DOHH2 (cell line): ENCODE data around the gene DTNB.
"Not testable (repeated sequence)": the region's sequence is repeated elsewhere in the genome, so short reads cannot be mapped to it uniquely, and the experiment has no call there.

Experiments used
- H3F3A ChIP-seq: fragments of 200-600 bp; sonication (generic), shearing (Covaris generic); 2 replicates; pipeline ENCODE4 v1.6.0; 2016; ENCODE audit warnings: antibody characterized with exemption, mild to moderate bottlenecking; ENCODE audit not compliant: control insufficient read depth, insufficient read depth
- H3K27ac ChIP-seq: fragments of 200-600 bp; sonication (generic); 2 replicates; pipeline ENCODE4 v1.5.1; 2014; ENCODE audit warnings: low read depth, mild to moderate bottlenecking, low read length, moderate library complexity
- H3K27me3 ChIP-seq: fragments of 200-600 bp; sonication (generic); 2 replicates; pipeline ENCODE4 v1.6.1; 2014; ENCODE audit warnings: mild to moderate bottlenecking, low read length, mixed read lengths; ENCODE audit not compliant: control insufficient read depth
- H3K36me3 ChIP-seq: fragments of 200-600 bp; sonication (generic); 2 replicates; pipeline ENCODE4 v1.6.1; 2014; ENCODE audit warnings: mild to moderate bottlenecking, low read length, moderate library complexity, mixed read lengths; ENCODE audit not compliant: control insufficient read depth
- H3K4me1 ChIP-seq: fragments of 200-600 bp; sonication (generic); 2 replicates; pipeline ENCODE4 v1.6.1; 2014; ENCODE audit warnings: mild to moderate bottlenecking, low read length, mixed read lengths; ENCODE audit not compliant: control insufficient read depth
- H3K4me2 ChIP-seq: fragments of 200-600 bp; sonication (generic); 2 replicates; pipeline ENCODE4 v1.6.0; 2014; ENCODE audit warnings: mild to moderate bottlenecking, low read length, moderate library complexity
- H3K4me3 ChIP-seq: fragments of 200-600 bp; sonication (generic); 2 replicates; pipeline ENCODE4 v1.5.1; 2014; ENCODE audit warnings: mild to moderate bottlenecking, low read length, mixed read lengths
- H3K79me2 ChIP-seq: fragments of 200-600 bp; sonication (generic); 2 replicates; pipeline ENCODE4 v1.6.1; 2014; ENCODE audit warnings: mild to moderate bottlenecking, low read length, mixed read lengths; ENCODE audit not compliant: control insufficient read depth
- H3K9me2 ChIP-seq: fragments of 200-600 bp; sonication (generic); replicated peaks from 2 replicates; pipeline ENCODE4 v1.6.1; 2014; ENCODE audit warnings: mild to moderate bottlenecking, low read length, mixed read lengths; ENCODE audit not compliant: control insufficient read depth
- H3K9me3 ChIP-seq: fragments of 200-600 bp; sonication (generic); 2 replicates; pipeline ENCODE4 v1.6.1; 2014; ENCODE audit warnings: antibody characterized with exemption, low read length, mixed read lengths; ENCODE audit not compliant: control insufficient read depth, insufficient read depth
- H4K20me1 ChIP-seq: fragments of 200-600 bp; sonication (generic); 2 replicates; pipeline ENCODE4 v1.6.0; 2014; ENCODE audit warnings: low read depth, mild to moderate bottlenecking, antibody characterized with exemption, low read length, moderate library complexity; ENCODE audit not compliant: control insufficient read depth, insufficient read depth
- CTCF ChIP-seq: fragments of 200-600 bp; sonication (generic); IDR thresholded peaks from one replicate; pipeline ENCODE4 v1.5.1; 2014; ENCODE audit warnings: antibody characterized with exemption, mild to moderate bottlenecking, low read depth, low read length; ENCODE audit not compliant: poor library complexity, severe bottlenecking
- EZH2phosphoT487 ChIP-seq: fragments of 200-600 bp; sonication (generic); IDR thresholded peaks from 2 replicates; pipeline ENCODE4 v1.6.1; 2017; ENCODE audit warnings: borderline replicate concordance, mild to moderate bottlenecking, antibody characterized with exemption, low read length, moderate library complexity, mixed read lengths

DTNB gene

GRCh38 chr2:25541378-25541777, 132.0 kb downstream of the DTNB start:
- TF ChIP-seq CTCF (no peak), EZH2phosphoT487 (no peak)
- Histone ChIP-seq H3F3A (no peaks in the 10 kb centered on the region), H3K36me3 (no peaks in the 10 kb centered on the region), H3K4me3 (no peak overlapping the region), H3K79me2 (no peaks in the 10 kb centered on the region), H3K4me2 (no peak overlapping the region), H3K27ac (no peak overlapping the region), H4K20me1 (no peaks in the 10 kb centered on the region), H3K27me3 (no peaks in the 10 kb centered on the region), H3K9me2 (no peaks in the 10 kb centered on the region), H3K9me3 (no peaks in the 10 kb centered on the region), H3K4me1 (no peaks in the 10 kb centered on the region)

GRCh38 chr2:25539136-25539535, 134.2 kb downstream of the DTNB start:
- Histone ChIP-seq H4K20me1 (no peaks in the 10 kb centered on the region), H3K36me3 (no peaks in the 10 kb centered on the region), H3K27ac (no peak overlapping the region), H3K4me1 (no peaks in the 10 kb centered on the region), H3K9me2 (no peaks in the 10 kb centered on the region), H3K27me3 (no peaks in the 10 kb centered on the region), H3K4me3 (no peak overlapping the region), H3F3A (no peaks in the 10 kb centered on the region), H3K79me2 (no peaks in the 10 kb centered on the region), H3K4me2 (no peak overlapping the region), H3K9me3 (no peaks in the 10 kb centered on the region)
- TF ChIP-seq CTCF (no peak), EZH2phosphoT487 (no peak)

- TF ChIP-seq EZH2phosphoT487 = no peak
- Histone ChIP-seq H3K27ac (no peak overlapping the region), H3K36me3 (no peaks in the 10 kb centered on the region), H3K27me3 (no peaks in the 10 kb centered on the region), H3K9me3 (no peaks in the 10 kb centered on the region), H4K20me1 (no peaks in the 10 kb centered on the region), H3F3A (no peaks in the 10 kb centered on the region), H3K4me1 (no peaks in the 10 kb centered on the region), H3K4me2 (no peak overlapping the region), H3K79me2 (no peaks in the 10 kb centered on the region), H3K4me3 (no peak overlapping the region), H3K9me2 (no peaks in the 10 kb centered on the region)
Observed at GRCh38 chr2:25537526-25537925, 135.9 kb downstream of the DTNB start.

GRCh38 chr2:25535411-25536289, 137.7 kb downstream of the DTNB start:
- not testable (repeated sequence) for H3K36me3 ChIP-seq, H3K4me2 ChIP-seq, H3F3A ChIP-seq, H4K20me1 ChIP-seq, H3K9me3 ChIP-seq, H3K4me3 ChIP-seq, H3K27ac ChIP-seq, H3K9me2 ChIP-seq, H3K79me2 ChIP-seq, H3K4me1 ChIP-seq, H3K27me3 ChIP-seq

GRCh38 chr2:25534937-25535336, 138.4 kb downstream of the DTNB start:
- H3K4me1 ChIP-seq, H3K79me2 ChIP-seq, H4K20me1 ChIP-seq, H3K36me3 ChIP-seq, H3K27ac ChIP-seq, H3K4me2 ChIP-seq, H3F3A ChIP-seq, H3K4me3 ChIP-seq, H3K27me3 ChIP-seq, H3K9me2 ChIP-seq, H3K9me3 ChIP-seq: not testable (repeated sequence)
